Upper lobe of left lung (tissue), 6 donors: ENCODE results near the gene EID1. TPM values are rescaled to one million over a fixed set of nuclear protein-coding genes. Genes with fewer than 3 reads are reported as not detected.

Source experiments
- ATAC-seq, 2 donors: fragments of 200-7000 bp; cut with Tn5 transposase; one replicate each; pipeline ENCODE4 v1.9.1; 2022; ENCODE audit warnings: mild to moderate bottlenecking in 2 of 2, moderate library complexity in 2 of 2; ENCODE audit not compliant: low FRiP score in 2 of 2
- DNase-seq, 2 donors: peaks; one replicate each; pipeline ENCODE4 v3.0.0-alpha.2; 2019 to 2020
- H3K27ac ChIP-seq, 4 donors: fragments of 200-600 bp; sonication (generic); one replicate each; pipeline ENCODE4 v1.5.1; 2016 to 2019
- H3K27me3 ChIP-seq, 4 donors: fragments of 200-600 bp; sonication (generic); one replicate each; pipeline ENCODE4 v1.5.1; 2017 to 2019
- H3K36me3 ChIP-seq, 4 donors: fragments of 200-600 bp; sonication (generic); one replicate each; pipeline ENCODE4 v1.5.1; 2016 to 2019
- H3K4me1 ChIP-seq, 4 donors: fragments of 200-600 bp; sonication (generic); one replicate each; pipeline ENCODE4 v1.5.1; 2018 to 2019
- H3K4me3 ChIP-seq, 4 donors: fragments of 200-600 bp; sonication (generic); one replicate each; pipeline ENCODE4 v1.5.1; 2017 to 2019; ENCODE audit warnings: mild to moderate bottlenecking in 2 of 4, moderate library complexity in 1 of 4
- H3K9me3 ChIP-seq, 4 donors: fragments of 200-600 bp; sonication (generic); one replicate each; pipeline ENCODE4 v1.5.1; 2018 to 2019
- EP300 ChIP-seq, 4 donors: sonication (generic); formaldehyde crosslinking; IDR thresholded peaks; one replicate each; pipeline ENCODE4 v1.5.1; 2017; ENCODE audit warnings: antibody characterized with exemption in 4 of 4, control low read depth in 2 of 4
- POLR2A ChIP-seq, 4 donors: fragments of 450-650 bp; IDR thresholded peaks; one replicate each; pipeline ENCODE4 v1.5.1; 2016 to 2017; ENCODE audit warnings: antibody characterized with exemption in 4 of 4, mild to moderate bottlenecking in 2 of 4
- POLR2AphosphoS5 ChIP-seq, 2 donors: sonication (generic); formaldehyde crosslinking; IDR thresholded peaks; one replicate each; pipeline ENCODE4 v1.5.1; 2017; ENCODE audit warnings: antibody characterized with exemption in 2 of 2
- WGBS, 2 donors: methylation state at CpG; one replicate each; pipeline ENCODE4 v1.1.5; 2017 to 2018; 5-methylcytosine and 5-hydroxymethylcytosine counted together
- total RNA-seq, 6 donors: library from RNA; depleted of rRNA in 4 of 6; stranded (reverse); fragments of >200 nt in 4 of 6; gene quantifications; one replicate each; pipeline versions ENCODE4 v1.1.0 to v1.2.1, GENCODE V29; 2016 to 2021
- TF ChIP-seq, protein P1 (sequence below), 6 experiments: fragments of 450-650 bp in 4 of 6; fragments of 200-600 bp in 2 of 6; sonication (generic) in 2 of 6; IDR thresholded peaks; one replicate each; pipeline ENCODE4 v1.5.1; 2016 to 2019; ENCODE audit warnings: antibody characterized with exemption in 6 of 6
- donor health status: DM: no; HTN: no; CAD: no; lungs with moderate emphysema.
- donor health status: DM: no; HTN: yes; CAD: no; lungs with severe emphysema.

EID1 gene
- total RNA-seq, 6 donors from 2014 or later, result 56.6 to 147 (median 109) TPM

DNA sequence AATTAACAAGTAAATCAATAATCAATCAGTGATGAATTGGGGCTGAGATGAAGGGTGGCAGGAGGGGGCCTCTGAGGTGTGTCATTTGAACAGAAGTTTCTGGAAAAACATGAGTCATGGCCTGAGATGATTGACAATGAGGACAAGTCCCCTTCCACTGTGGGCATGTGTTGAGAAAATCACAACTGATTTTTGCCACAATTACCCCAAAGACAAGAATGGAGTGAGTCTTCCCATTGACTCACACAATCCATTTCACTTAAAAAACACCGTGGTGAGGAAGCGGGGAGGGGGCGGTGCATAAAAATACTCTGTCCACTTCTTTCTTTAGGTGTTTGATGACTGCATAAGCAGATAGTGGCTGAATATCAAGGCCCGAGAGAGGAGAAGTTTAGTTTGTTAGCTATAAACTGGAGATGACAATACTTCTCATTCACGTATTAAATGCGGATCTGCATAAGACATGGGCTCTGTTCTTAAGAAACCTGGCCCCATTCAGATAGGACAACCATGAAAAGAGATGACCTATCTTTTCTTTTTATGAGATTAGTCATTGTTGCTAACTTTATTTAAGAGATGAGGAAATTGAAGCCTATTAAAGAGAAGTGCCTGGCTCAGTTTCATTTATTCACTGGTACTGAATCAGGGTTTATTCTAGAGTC, 51.1 kb downstream of the EID1 start:
- H3K4me3 ChIP-seq, result no peak overlapping the region
- H3K9me3 ChIP-seq, result no peaks in the 10 kb centered on the region
- ATAC-seq, result no peak
- no peak for DNase-seq
- 81 to 83% methylated on average over 6 of the region's 6 CpGs for WGBS, 2 donors
- H3K27me3 ChIP-seq, result no peaks in the 10 kb centered on the region
- no peak overlapping the region for H3K27ac ChIP-seq
- no peaks in the 10 kb centered on the region for H3K4me1 ChIP-seq
- no peaks in the 10 kb centered on the region for H3K36me3 ChIP-seq
- TF ChIP-seq, protein P1, sequence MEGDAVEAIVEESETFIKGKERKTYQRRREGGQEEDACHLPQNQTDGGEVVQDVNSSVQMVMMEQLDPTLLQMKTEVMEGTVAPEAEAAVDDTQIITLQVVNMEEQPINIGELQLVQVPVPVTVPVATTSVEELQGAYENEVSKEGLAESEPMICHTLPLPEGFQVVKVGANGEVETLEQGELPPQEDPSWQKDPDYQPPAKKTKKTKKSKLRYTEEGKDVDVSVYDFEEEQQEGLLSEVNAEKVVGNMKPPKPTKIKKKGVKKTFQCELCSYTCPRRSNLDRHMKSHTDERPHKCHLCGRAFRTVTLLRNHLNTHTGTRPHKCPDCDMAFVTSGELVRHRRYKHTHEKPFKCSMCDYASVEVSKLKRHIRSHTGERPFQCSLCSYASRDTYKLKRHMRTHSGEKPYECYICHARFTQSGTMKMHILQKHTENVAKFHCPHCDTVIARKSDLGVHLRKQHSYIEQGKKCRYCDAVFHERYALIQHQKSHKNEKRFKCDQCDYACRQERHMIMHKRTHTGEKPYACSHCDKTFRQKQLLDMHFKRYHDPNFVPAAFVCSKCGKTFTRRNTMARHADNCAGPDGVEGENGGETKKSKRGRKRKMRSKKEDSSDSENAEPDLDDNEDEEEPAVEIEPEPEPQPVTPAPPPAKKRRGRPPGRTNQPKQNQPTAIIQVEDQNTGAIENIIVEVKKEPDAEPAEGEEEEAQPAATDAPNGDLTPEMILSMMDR (IDR thresholded peaks at IDR 0.05), result no peak
- TF ChIP-seq POLR2A (IDR thresholded peaks at IDR 0.05), result no peak
- TF ChIP-seq POLR2AphosphoS5 (IDR thresholded peaks at IDR 0.05), result no peak
- TF ChIP-seq EP300 (IDR thresholded peaks at IDR 0.05), result no peak

DNA sequence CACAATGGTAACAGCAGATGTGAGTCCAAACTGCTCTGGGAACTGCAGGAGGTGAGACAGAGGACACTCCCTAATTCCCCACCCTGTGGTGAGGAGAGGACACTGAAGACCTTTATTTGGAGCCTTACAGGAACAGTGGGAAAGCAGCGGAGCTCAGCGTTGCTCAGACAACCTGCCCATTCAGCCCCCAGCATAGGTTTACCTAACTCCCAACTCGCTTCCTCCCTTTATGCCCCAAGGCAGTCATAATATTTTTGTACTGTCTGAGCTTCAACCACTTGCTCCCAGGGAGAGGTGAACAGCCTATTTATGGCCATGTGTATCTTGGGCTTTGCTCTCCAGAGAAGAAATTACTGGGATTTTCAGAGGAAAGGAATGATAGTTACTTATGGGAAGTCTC, 51.7 kb downstream of the EID1 start:
- WGBS, 2 donors, result 66 to 80% methylated on average over 3 of the region's 3 CpGs
- Histone ChIP-seq H3K27ac (no peak overlapping the region), H3K27me3 (no peaks in the 10 kb centered on the region), H3K4me3 (no peak overlapping the region), H3K4me1 (no peaks in the 10 kb centered on the region), H3K36me3 (no peaks in the 10 kb centered on the region), H3K9me3 (no peaks in the 10 kb centered on the region)
- TF ChIP-seq POLR2A (IDR thresholded peaks at IDR 0.05) (no peak), EP300 (IDR thresholded peaks at IDR 0.05) (no peak), POLR2AphosphoS5 (IDR thresholded peaks at IDR 0.05) (no peak)
- TF ChIP-seq, protein P1 (IDR thresholded peaks at IDR 0.05), result no peak
- DNase-seq (no peak), ATAC-seq (no peak)

Other genes with a start within 250 kb of the EID1 start
- gene FBN1, start 232.4 kb upstream of the EID1 start, total RNA-seq, result 100 to 1,000 TPM in 1 of 6 donors, 10 to 100 TPM in 5; 20.3 to 159 (median 44.3) TPM
- 10 to 100 TPM in 3 of 6 donors, 1 to 10 TPM in 3; 2.3 to 58.9 (median 8.4) TPM for gene CEP152, start 67.1 kb upstream of the EID1 start, total RNA-seq
- under 1 TPM in 4 of 6 donors, not detected in 2; under 0.01 to 0.59 (median 0.20) TPM for gene SHC4, start 85.8 kb downstream of the EID1 start, total RNA-seq
- 100 to 1,000 TPM in 4 of 6 donors, 10 to 100 TPM in 2; 71.4 to 286 (median 155) TPM for gene SECISBP2L, start 168.3 kb downstream of the EID1 start, total RNA-seq